Activated T-helper 17 cell treated with anti-CD3 and anti-CD28 coated beads, Interleukin-2, amount 50 U/mL, for 72 hours (primary cell): Measurements from ENCODE around the gene COL1A1. TPM values are rescaled to one million over a fixed set of nuclear protein-coding genes. Genes with fewer than 3 reads are reported as not detected.

Source experiments
- ATAC-seq: fragments of 150-1000 bp; cut with Tn5 transposase; replicated peaks from 2 replicates; pipeline ENCODE4 v1.10.0; 2021; ENCODE audit warnings: mild to moderate bottlenecking, moderate library complexity
- H3K27ac Mint-ChIP-seq: one replicate; pipeline ENCODE4 v1.8.0; 2022; ENCODE audit warnings: mixed read lengths
- H3K27me3 Mint-ChIP-seq: one replicate; pipeline ENCODE4 v1.8.0; 2022; ENCODE audit warnings: mixed read lengths
- H3K36me3 Mint-ChIP-seq: one replicate; pipeline ENCODE4 v1.8.0; 2022; ENCODE audit warnings: low read depth, mild to moderate bottlenecking, mixed read lengths
- H3K4me1 Mint-ChIP-seq: one replicate; pipeline ENCODE4 v1.8.0; 2022; ENCODE audit warnings: mixed read lengths
- H3K4me3 Mint-ChIP-seq: one replicate; pipeline ENCODE4 v1.8.0; 2022; ENCODE audit warnings: mild to moderate bottlenecking, mixed read lengths
- H3K9me3 Mint-ChIP-seq: one replicate; pipeline ENCODE4 v1.8.0; 2022; ENCODE audit warnings: mixed read lengths
- total RNA-seq, 2 donors: library from RNA; stranded (reverse); gene quantifications; one replicate each; pipeline ENCODE4 v1.2.3, GENCODE V29; 2022

Gene COL1A1
- total RNA-seq, 2 donors from 2014 or later, result 0.37 to 1.9 TPM

DNA sequence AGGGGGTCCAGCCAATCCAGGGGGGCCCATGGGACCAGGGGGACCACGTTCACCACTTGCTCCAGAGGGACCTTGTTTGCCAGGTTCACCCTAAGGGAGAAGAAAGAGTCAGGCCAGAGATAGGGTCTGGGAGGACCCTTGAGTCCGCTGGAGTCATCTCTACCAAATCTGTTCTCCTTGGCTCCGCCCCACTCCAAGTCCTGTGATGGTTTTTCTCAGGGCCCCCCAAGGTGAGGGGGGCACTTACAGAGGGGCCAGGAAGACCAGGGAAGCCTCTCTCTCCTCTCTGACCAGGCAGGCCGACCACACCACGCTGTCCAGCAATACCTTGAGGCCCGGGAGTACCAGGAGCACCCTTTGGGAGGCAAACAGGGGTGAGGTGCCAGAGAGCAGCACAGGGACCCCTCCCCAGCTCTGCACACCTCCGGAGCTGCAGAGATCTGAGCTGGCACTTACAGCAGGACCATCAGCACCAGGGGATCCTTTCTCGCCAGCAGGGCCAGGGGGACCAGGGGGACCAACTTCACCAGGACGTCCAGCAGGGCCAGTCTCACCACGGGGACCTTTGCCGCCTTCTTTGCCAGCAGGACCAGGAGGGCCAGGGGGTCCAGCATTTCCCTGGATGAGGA is 12.4 kb downstream of the COL1A1 start:
- Mint-ChIP-seq H3K4me3 (no peak overlapping the region), H3K9me3 (no peaks in the 10 kb centered on the region), H3K36me3 (no peaks in the 10 kb centered on the region), H3K27ac (no peak overlapping the region), H3K4me1 (peaks cover under 1% of the 10 kb centered on the region), H3K27me3 (no peaks in the 10 kb centered on the region)
- ATAC-seq, result no peak

DNA sequence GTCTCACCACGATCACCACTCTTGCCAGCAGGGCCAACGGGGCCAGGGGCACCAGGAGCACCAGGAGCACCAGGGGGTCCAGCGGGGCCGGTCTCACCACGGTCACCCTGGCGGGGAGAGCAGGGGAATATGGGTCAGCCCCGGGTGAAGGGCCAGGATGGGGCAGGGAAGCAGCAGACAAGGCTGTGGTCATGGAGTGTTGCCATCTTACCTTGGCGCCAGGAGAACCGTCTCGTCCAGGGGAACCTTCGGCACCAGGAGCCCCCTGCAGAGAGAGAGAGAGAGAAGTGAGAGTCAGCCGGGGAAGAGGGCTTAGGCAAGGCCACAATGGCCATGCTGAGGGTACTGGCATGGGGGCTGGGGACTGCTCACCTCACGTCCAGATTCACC is 12.9 kb downstream of the COL1A1 start:
- Mint-ChIP-seq H3K36me3 (no peaks in the 10 kb centered on the region), H3K4me3 (no peak overlapping the region), H3K4me1 (peaks cover 5% of the 10 kb centered on the region), H3K27me3 (no peaks in the 10 kb centered on the region), H3K9me3 (no peaks in the 10 kb centered on the region), H3K27ac (no peak overlapping the region)
- ATAC-seq, result no peak

DNA sequence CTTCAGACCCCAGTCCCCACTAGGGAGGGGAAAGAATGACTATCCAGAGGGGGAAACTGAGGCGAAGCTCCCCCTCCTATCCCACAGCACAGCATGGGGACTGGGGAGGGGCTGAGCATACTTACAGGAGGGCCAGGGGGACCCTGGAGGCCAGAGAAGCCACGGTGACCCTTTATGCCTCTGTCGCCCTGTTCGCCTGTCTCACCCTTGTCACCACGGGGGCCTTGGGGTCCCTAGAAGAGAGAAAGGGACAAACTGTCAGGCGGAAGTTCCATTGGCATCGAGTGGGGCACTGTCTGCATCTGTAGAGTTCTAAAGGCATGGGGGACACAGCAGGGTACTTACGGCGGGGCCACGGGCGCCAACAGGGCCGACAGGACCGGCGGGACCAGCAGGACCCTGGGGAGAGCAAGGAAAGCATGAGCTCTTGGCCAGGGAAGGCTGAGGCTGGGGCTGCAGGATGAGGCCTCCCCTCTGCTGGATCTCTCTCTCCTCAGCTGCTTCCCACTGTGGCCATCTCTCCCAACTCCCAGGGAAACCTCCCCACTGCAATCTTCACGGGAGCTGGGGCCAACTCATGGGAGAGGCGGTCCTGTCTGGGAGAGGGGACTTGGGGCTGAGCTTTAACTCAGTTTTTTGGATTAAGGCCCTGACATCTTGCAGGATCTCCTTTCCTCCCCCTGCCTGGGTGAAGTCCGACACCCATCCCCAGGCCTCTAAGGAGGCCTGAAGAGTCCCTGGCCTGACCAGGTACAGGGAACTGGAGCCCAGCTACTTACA is 13.5 kb downstream of the COL1A1 start:
- no peak overlapping the region for H3K4me3 Mint-ChIP-seq
- no peak overlapping the region for H3K27ac Mint-ChIP-seq
- no peaks in the 10 kb centered on the region for H3K9me3 Mint-ChIP-seq
- H3K36me3 Mint-ChIP-seq, result no peaks in the 10 kb centered on the region
- ATAC-seq, result no peak
- H3K27me3 Mint-ChIP-seq, result no peaks in the 10 kb centered on the region
- peaks cover 7% of the 10 kb centered on the region for H3K4me1 Mint-ChIP-seq

DNA sequence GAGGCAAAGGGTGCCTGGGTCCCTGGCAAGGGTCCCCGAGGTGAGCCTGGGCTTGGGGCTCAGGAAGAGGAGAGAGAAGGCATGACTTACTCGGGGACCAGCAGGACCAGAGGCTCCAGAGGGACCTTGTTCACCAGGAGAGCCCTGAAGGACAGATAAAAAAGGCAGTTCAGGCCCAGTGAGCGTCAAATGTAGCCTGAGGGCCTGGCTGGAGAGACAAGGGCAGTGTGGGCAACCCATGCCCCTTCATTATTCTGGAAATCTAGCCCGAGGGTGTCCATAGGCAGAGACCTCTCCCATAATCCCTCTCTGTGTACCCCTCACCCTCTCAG is 14.1 kb downstream of the COL1A1 start:
- ATAC-seq, result no peak
- H3K27me3 Mint-ChIP-seq, result no peaks in the 10 kb centered on the region
- H3K36me3 Mint-ChIP-seq, result no peaks in the 10 kb centered on the region
- H3K4me1 Mint-ChIP-seq, result peaks cover 7% of the 10 kb centered on the region
- no peak overlapping the region for H3K27ac Mint-ChIP-seq
- no peaks in the 10 kb centered on the region for H3K9me3 Mint-ChIP-seq
- H3K4me3 Mint-ChIP-seq, result no peak overlapping the region

DNA sequence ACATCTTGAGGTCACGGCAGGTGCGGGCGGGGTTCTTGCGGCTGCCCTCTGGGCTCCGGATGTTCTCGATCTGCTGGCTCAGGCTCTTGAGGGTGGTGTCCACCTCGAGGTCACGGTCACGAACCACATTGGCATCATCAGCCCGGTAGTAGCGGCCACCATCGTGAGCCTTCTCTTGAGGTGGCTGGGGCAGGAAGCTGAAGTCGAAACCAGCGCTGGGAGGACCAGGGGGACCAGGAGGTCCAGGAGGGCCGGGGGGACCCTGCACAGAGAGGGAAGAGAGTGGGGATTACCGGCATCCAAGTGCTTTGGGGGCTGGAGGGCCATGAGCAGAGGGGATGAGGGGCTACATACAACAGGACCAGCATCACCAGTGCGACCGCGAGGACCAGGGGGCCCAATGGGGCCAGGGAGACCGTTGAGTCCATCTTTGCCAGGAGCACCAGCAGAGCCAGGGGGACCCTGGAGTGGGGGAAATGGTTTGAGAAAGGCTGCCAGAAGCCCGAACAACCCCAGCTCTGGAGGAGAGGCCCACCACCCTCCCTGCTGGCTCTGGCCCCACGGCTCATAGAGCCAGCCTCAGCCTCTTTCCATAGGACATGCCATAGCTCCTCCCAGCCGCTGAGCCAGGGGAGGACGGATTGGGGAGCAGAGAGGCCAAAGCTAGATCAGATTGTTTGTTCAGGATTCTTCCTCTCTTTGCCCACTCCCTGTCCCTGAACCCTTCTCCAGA is 14.6 kb downstream of the COL1A1 start:
- Mint-ChIP-seq H3K4me1 (peaks cover 7% of the 10 kb centered on the region), H3K4me3 (no peak overlapping the region), H3K27me3 (no peaks in the 10 kb centered on the region), H3K9me3 (no peaks in the 10 kb centered on the region), H3K27ac (no peak overlapping the region), H3K36me3 (no peaks in the 10 kb centered on the region)
- no peak for ATAC-seq

DNA sequence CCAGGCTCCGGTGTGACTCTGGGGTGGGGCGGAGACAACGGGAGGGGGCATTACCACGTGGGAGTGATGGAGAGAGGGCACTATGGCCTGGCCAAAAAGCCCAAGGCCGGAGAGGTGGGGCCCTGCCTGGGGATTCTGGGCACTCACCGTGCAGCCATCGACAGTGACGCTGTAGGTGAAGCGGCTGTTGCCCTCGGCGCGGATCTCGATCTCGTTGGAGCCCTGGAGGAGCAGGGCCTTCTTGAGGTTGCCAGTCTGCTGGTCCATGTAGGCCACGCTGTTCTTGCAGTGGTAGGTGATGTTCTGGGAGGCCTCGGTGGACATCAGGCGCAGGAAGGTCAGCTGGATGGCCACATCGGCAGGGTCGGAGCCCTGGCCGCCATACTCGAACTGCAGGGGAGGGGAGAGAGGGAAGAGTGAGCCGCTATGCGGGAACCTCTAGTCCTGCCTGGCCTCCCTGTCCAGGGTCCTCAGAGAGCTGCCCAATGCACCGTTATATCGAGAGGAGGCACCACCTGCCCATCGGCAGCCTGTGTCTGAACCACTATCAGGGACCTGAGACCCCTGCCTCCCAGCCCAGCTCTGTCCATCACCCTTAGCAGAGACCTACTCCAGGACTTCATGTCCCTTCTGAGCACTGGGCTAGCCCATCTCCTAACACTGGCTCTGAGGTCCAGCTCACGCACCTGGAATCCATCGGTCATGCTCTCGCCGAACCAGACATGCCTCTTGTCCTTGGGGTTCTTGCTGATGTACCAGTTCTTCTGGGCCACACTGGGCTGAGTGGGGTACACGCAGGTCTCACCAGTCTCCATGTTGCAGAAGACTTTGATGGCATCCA is 15.6 kb downstream of the COL1A1 start:
- Mint-ChIP-seq H3K27me3 (no peaks in the 10 kb centered on the region), H3K9me3 (no peaks in the 10 kb centered on the region), H3K36me3 (no peaks in the 10 kb centered on the region), H3K4me1 (peaks cover 7% of the 10 kb centered on the region), H3K27ac (no peak overlapping the region), H3K4me3 (no peak overlapping the region)
- ATAC-seq, result no peak

DNA sequence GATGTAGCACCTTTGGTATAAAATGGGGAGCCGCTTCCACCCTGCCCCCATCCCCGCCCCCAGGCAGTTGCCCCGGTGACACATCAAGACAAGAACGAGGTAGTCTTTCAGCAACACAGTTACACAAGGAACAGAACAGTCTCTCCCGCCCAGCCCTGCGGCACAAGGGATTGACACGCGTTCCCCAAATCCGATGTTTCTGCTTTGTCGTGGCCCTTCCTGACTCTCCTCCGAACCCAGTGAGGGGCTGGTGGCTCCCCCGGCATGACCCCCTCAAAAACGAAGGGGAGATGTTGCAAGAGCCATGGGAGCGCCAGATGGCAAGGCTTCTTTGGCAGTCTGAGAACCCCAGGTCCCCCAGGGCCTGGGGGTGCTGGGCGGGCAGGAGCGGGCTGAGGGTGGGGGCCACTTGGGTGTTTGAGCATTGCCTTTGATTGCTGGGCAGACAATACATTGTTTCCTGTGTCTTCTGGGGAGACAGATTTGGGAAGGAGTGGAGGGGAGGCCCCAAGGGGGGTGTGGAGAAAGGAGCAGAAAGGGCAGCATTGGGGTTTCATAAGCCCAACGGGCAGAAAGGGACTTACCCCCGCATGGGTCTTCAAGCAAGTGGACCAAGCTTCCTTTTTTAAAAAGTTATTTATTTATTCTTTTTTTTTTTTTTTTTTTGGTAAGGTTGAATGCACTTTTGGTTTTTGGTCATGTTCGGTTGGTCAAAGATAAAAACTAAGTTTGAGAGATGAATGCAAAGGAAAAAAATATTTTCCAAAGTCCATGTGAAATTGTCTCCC is 16.6 kb downstream of the COL1A1 start:
- no peaks in the 10 kb centered on the region for H3K9me3 Mint-ChIP-seq

DNA sequence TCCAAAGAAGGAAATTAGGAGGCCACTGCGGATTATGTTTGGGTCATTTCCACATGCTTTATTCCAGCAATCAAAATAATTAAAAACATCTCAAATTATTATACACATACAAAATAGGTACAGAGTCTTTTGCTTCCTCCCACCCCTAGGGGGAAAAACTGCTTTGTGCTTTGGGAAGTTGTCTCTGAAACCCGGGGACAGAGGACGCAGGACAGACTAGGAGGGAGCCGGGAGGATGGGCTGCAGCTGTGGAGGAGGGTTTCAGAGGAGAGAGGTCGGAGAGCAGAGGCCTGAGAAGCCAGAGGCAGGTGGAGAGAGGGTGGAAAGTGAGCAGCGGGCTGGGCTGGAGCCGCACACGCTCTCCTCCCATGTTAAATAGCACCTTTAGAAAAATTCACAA is 17.4 kb downstream of the COL1A1 start:
- Mint-ChIP-seq H3K4me1 (peaks cover 7% of the 10 kb centered on the region), H3K36me3 (no peaks in the 10 kb centered on the region), H3K4me3 (peak overlapping the region; percentile 48), H3K27me3 (no peaks in the 10 kb centered on the region), H3K9me3 (no peaks in the 10 kb centered on the region), H3K27ac (peak overlapping the region; percentile 62)
- no peak for ATAC-seq

More for the DNA sequence above, 16.6 kb downstream of the COL1A1 start:
- Mint-ChIP-seq H3K27me3 (no peaks in the 10 kb centered on the region), H3K36me3 (no peaks in the 10 kb centered on the region), H3K27ac (no peak overlapping the region), H3K4me1 (peaks cover 7% of the 10 kb centered on the region), H3K4me3 (no peak overlapping the region)
- no peak for ATAC-seq

DNA sequence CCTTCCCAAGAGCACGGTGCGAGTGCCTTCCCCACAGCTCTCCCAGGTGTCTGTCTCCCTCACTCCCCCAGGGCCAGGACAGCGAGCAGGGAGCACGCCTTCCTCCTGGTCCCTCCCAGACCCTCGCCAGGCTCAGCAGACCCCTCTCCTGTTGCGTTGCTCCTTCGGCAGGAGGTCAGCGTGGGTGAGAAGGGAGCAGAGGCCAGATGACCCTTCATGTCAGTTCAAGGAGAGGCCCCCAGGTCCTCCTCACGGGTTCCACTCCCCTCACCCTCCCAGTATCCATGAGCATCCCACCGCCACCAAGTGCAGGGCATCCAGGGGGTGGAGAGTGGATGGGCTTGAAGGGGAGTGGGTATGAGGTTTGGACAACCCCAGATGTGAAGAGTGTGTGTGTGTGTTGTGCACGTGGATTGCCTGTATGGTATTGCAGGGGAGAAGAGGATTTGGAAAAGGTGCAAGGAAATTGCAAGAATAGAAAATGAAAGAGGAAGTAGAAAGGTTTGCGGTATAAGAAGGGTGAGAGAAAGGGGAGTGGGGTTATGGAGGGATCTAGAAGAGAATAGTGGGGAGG is 17.9 kb downstream of the COL1A1 start:
- no peaks in the 10 kb centered on the region for H3K27me3 Mint-ChIP-seq
- H3K4me3 Mint-ChIP-seq, result peak overlapping the region; percentile 48
- H3K36me3 Mint-ChIP-seq, result no peaks in the 10 kb centered on the region
- H3K4me1 Mint-ChIP-seq, result peaks cover 11% of the 10 kb centered on the region
- no peak for ATAC-seq
- peak overlapping the region; percentile 62 for H3K27ac Mint-ChIP-seq
- H3K9me3 Mint-ChIP-seq, result no peaks in the 10 kb centered on the region

DNA sequence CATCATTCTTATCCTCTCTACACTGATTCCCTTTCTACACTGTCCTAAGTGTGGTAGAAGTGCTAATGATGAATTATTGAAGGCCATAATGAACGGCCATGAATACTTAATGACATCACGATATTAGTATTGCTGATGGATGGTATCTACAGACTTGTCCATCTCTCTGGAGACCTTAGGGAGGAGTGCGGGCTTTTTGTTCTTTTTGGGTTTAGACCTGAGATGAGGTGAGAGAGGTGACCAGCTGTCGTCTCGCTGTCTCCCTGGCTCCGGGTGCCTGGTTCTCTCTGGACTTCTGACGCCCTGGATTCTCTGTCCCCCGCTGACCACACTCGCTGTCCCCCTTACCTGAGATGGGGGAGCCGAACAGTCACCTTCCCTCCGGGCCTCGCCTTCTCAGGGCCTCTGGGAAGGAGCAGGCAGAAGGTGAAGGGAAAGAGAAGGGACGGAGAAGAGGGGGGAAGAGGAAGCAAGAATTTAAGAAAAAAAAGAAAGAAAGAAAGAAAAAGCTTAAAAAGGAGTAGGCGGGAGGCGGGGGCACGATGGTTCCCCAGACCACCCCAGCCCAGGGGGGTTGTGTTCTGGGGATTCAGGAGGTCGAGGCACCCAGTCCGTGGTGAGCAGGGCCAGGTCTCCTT is 18.5 kb downstream of the COL1A1 start:
- Mint-ChIP-seq H3K27me3 (no peaks in the 10 kb centered on the region), H3K4me3 (no peak overlapping the region), H3K9me3 (no peaks in the 10 kb centered on the region), H3K4me1 (peaks cover 16% of the 10 kb centered on the region), H3K27ac (no peak overlapping the region), H3K36me3 (no peaks in the 10 kb centered on the region)
- ATAC-seq, result no peak

DNA sequence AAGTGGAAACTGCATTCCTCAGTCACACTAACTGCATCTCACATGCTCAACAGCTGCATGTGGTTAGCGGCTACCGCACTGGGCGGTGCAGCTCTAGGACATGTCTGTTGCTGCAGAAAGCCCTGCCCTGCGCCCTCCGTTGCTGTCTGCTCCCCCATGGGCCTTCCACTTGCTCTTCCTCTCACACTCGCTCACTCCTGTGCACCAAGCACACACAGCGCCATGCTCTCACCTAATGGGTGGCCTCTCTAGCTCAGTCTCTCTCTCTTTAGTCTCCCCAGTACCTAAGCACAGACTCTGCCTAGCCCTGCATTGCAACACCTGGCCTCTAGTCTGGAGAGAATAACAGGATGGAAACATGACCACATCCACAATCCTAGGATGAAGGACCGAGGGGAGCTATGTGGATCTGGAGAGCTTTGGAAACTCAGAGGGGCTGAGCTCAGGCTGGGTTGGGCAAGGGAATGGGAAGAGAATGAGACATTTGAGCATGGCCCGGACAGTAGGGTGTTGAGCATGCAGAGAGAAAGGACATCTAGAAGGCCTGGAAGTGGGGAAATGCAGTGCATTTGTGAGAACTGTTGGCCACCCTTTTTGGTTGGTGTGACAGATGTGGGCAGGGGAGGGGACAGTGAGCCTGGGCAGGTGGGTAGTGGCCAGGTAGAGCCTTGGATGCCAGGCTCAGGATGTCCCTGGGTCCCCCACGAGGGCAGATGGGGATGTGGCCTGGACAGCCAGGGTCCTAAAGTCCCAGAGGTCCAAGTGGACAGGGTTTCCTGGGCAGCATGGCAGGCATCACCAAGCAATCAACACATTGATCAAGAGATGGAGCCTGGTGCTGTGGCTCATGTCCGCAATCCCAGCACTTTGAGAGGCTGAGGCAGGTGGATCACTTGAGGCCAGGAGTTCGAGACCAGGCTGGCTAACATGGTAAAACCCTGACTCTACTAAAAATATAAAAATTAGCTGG is 19.6 kb downstream of the COL1A1 start:
- Mint-ChIP-seq H3K27me3 (no peaks in the 10 kb centered on the region), H3K36me3 (no peaks in the 10 kb centered on the region), H3K27ac (no peak overlapping the region), H3K4me3 (no peak overlapping the region), H3K9me3 (no peaks in the 10 kb centered on the region), H3K4me1 (peaks cover 16% of the 10 kb centered on the region)
- ATAC-seq, result no peak

DNA sequence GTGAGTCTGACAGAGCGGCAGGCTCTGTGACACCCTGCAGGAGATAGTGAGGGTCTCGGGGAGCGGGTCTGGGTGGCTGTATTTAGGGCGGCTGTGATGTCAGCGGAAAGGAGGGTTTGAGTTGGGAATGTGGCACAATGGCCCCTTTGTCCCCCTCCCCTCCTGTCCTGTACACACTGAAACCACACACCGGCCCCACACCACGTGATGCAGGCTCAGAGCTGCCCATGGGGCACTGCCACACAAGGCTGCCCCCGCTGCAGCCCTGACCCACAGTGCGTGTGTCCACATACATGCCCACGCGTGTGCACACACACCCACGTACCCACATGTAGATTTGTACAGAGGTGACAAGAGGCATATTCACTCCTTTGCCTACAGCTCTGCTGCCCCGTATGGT is 20.3 kb downstream of the COL1A1 start:
- Mint-ChIP-seq H3K9me3 (no peaks in the 10 kb centered on the region), H3K27ac (no peak overlapping the region), H3K36me3 (no peaks in the 10 kb centered on the region), H3K4me3 (no peak overlapping the region), H3K27me3 (no peaks in the 10 kb centered on the region), H3K4me1 (peaks cover 16% of the 10 kb centered on the region)
- no peak for ATAC-seq
